Stimulated activated CD8-positive, alpha-beta memory T cell treated with anti-CD3 and anti-CD28 coated beads, Interleukin-12 subunit alpha, Interleukin-12 subunit beta, amount 100 ng/mL, for 1 hour (primary cell): ENCODE data around the gene ANKRD45.
"Not testable (repeated sequence)": the region's sequence is repeated elsewhere in the genome, so short reads cannot be mapped to it uniquely, and the experiment has no call there.

Experiments
- DNase-seq: peaks from one replicate; pipeline ENCODE4 v3.0.0-alpha.2; 2020; ENCODE audit warnings: low read depth

Gene ANKRD45

GRCh38 chr1:173572201-173572873 is 97.3 kb downstream of the ANKRD45 start:
- no peak for DNase-seq

GRCh38 chr1:173570370-173571007 is 99.2 kb downstream of the ANKRD45 start:
- DNase-seq = no peak

- no peak for DNase-seq
Measured at GRCh38 chr1:173568483-173568882, 101.2 kb downstream of the ANKRD45 start.

GRCh38 chr1:173563846-173564245 is 105.8 kb downstream of the ANKRD45 start:
- DNase-seq = not testable (repeated sequence)

- DNase-seq = no peak
Measured at GRCh38 chr1:173562813-173563212, 106.8 kb downstream of the ANKRD45 start.

GRCh38 chr1:173561263-173561662 is 108.4 kb downstream of the ANKRD45 start:
- DNase-seq = no peak

- no peak for DNase-seq
Measured at GRCh38 chr1:173560285-173560880, 109.3 kb downstream of the ANKRD45 start.
